ENCODE results near the gene XYLB. TPM values are rescaled to one million over a fixed set of nuclear protein-coding genes. Genes with fewer than 3 reads are reported as not detected.

The XYLB gene
- total RNA-seq, 8 experiments from 2014 or later, result 2.5 to 14.2 (median 5.1) TPM

DNA sequence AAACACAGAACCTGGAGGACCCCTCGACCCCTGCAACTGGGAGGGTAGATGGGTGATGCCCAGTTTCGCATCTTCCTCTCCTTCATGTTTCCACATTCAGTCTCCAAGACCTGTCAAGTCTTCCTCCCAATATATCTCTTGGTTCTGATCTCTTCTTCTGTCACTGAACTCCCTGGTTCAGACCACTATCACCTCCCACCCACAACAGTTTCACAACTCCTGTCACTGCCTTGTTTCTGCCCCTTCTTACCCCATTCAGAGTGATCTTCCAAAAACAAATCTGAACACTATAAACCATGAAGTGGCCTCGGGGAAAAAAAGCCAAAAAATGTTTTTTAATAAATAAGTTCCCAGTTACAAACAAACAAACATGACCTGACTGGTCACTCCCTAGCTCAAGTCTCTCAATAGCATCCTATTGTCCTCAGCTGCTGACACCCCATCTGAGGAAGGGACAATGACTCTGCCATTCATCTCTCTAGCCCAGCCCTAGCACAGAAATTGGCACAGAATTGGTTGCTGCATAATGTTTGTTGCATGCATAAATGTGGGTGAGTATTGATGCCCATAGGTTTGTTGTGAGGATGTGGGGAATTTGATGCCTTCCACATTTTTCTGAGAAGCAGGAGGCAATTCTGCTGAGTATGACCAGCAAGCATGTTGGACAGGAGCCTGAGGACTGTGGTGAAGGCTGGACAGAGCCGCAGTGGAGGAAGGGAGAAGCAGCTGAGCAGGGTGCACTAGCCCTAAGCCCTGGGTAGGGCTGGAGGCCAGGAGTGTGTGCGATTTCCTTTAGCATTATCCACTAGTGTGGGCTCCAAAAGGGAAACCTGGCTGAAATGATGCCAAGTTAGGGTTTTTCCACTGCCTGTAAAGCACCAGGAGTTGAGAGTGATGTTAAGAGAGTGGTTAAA lies 12.2 kb upstream of the XYLB start:
- no peaks in the 10 kb centered on the region for H3K4me1 ChIP-seq (replicated peaks in 1 of 2)
- in situ Hi-C loops (cut with MboI; ENCODE audit: low pct_unique_long_range_greater_than_20kb in 2 of 9, low sequenced_read_pairs in 9 of 9, unreplicated experiment in 9 of 9), result no loop called here
- no peak overlapping the region for H3K27ac ChIP-seq
- H3K4me3 ChIP-seq, result no peak overlapping the region
- WGBS, 10 experiments, result 0 to 89% (median 59%) methylated on average over 1 to 5 of the region's 5 CpGs; no CpG with 5 or more reads in 1 of the 10 experiments
- peak in 2 of 8 experiments; percentile 73 to 80 for ATAC-seq (replicated peaks in 6 of 8)

DNA sequence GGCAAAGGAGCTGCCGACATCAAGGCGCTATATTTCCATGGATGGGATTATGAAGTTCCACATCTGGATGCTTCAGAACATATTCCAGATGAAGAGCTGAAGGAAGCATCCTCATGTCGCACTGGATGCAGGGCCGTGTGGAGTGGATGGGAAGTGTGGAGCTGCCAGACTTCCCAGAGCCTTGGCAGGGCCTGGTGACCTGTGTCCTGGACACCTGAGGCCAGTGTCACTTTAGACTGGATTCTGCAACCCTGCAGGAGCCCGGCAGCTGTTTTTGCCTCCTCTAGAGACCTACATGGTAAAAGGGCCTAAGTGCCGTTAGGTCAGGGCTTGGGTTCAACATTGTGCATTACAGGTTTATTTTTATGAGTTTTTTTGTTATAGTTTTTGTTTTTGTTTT lies 11.3 kb upstream of the XYLB start:
- Histone ChIP-seq H3K4me1 (replicated peaks in 1 of 2) (no peaks in the 10 kb centered on the region), H3K27ac (no peak overlapping the region), H3K4me3 (no peak overlapping the region)
- WGBS, 10 experiments, result 39 to 97% (median 92%) methylated on average over 2 to 6 of the region's 6 CpGs; no CpG with 5 or more reads in 1 of the 10 experiments
- in situ Hi-C loops (cut with MboI; ENCODE audit: low pct_unique_long_range_greater_than_20kb in 2 of 9, low sequenced_read_pairs in 9 of 9, unreplicated experiment in 9 of 9), result no loop called here
- ATAC-seq (replicated peaks in 6 of 8), result no peak

DNA sequence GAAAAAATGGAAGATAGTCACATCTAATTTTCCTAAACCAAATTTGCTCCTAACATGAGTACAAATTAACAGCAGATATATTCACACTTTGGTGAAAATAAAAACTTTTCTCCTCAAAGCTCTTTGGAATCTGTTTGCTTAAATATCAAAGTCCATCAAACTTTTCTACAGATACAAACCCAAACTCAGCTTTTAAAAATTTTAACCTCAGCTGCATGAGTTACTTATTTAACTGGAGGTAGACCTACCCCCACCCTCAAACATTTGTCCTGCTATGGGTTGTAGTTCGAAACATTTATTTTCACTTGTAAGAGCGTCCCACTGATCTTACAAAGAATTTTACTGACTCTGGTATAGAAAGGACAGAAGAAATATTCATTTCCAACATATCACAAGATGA lies 8.9 kb upstream of the XYLB start:
- in situ Hi-C loops (cut with MboI; ENCODE audit: low pct_unique_long_range_greater_than_20kb in 2 of 9, low sequenced_read_pairs in 9 of 9, unreplicated experiment in 9 of 9), result no loop called here
- ATAC-seq (replicated peaks in 6 of 8), result no peak
- Histone ChIP-seq H3K4me3 (no peak overlapping the region), H3K27ac (no peak overlapping the region), H3K4me1 (replicated peaks in 1 of 2) (no peaks in the 10 kb centered on the region)
- WGBS, 10 experiments, result 81 to 100% (median 89%) methylated on average over 1 to 2 of the region's 2 CpGs; no CpG with 5 or more reads in 1 of the 10 experiments

DNA sequence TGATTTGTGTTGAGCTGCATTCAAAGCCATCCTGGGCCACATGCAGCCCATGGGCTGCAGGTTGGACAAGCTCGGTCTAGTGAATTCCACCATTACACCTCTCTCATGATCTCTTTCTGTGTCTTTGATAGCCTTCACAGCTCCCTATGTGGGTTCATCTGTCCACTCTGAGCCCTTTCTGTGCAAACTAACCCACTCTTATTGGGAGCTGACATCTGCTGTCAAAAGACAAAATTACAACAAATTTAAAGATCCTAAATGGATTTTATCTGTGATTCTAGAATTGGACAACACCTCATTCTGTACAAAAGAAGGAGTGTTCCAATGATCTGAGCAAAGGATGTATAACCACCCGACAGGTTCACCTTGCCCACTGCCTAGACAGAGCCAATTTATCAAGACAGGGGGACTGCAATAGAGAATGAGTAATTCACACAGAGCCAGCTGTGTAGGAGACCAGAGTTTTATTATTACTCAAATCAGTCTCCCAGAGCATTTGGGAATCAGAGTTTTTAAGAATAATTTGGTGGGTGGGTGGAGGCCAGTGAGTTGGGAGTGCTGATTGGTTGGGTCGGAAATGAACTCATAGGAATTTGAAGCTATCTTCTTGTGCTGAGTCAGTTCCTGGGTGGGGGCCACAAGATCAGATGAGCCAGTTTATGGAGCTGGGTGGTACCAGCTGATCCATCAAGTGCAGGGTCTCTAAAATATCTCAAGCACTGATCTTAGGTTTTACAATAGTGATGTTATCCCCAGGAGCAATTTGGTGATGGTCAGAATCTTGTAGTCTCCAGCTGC lies 2.6 kb upstream of the XYLB start:
- WGBS, 10 experiments, result 20 to 100% (median 93%) methylated on average over 1 to 3 of the region's 3 CpGs; no CpG with 5 or more reads in 4 of the 10 experiments
- no peak overlapping the region for H3K27ac ChIP-seq
- ATAC-seq (replicated peaks in 6 of 8), result no peak
- H3K4me1 ChIP-seq (replicated peaks in 1 of 2), result peaks cover 2 to 8% of the 10 kb centered on the region in 2 donors
- in situ Hi-C loops (cut with MboI; ENCODE audit: low pct_unique_long_range_greater_than_20kb in 2 of 9, low sequenced_read_pairs in 9 of 9, unreplicated experiment in 9 of 9), result loop anchor here in 1 of 9 experiments (10.0 kb wide), 1 partner anchor 141 kb away; no protein-coding TSS in a partner anchor
- no peak overlapping the region for H3K4me3 ChIP-seq

DNA sequence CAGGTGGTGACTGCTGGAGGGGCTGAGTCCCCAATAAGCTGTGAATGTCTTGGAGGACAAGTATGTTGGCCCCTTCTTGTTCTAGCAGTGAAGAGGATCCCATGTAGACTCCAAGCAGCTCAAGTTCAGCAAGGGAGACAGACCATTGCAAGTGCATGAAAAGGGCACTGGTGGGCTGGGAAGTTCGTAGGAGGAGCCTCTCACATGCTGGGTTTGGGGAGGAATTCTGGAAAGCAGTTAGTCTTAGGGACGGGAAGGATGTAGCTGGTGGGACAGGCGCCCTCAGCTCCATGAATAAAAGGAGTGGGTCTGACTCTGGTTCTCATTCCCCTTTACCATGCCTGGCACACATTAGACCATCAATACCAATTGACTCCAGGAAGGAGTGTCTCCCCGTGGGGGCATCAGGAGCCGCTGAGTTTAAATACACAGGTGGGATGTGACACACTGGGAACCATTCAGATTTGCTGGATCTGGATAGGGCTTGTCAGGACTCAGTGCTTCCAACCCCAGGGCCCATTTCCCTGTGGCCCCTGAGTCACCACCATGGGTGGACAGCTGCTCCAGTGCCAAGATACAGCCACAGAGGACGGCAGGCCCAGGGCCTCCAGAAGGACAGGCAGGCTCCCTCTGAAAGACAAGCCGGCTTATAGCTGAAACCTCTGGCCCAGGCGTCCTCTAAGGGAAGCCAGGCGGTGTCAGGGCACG lies 552 bp upstream of the XYLB start:
- Histone ChIP-seq H3K4me1 (replicated peaks in 1 of 2) (peaks cover 2 to 8% of the 10 kb centered on the region in 2 donors), H3K27ac (no peak overlapping the region), H3K4me3 (peak overlapping the region in 4 of 5 donors; percentile 50 to 85 (median 63))
- in situ Hi-C loops (cut with MboI; ENCODE audit: low pct_unique_long_range_greater_than_20kb in 2 of 9, low sequenced_read_pairs in 9 of 9, unreplicated experiment in 9 of 9), result loop anchor here in 1 of 9 experiments (10.0 kb wide), 1 partner anchor 139 kb away; no protein-coding TSS in a partner anchor
- WGBS, 10 experiments, result 0 to 93% (median 53%) methylated on average over 1 to 5 of the region's 10 CpGs; no CpG with 5 or more reads in 4 of the 10 experiments
- peak in 5 of 8 experiments; percentile 26 to 52 (median 37) for ATAC-seq (replicated peaks in 6 of 8)

DNA sequence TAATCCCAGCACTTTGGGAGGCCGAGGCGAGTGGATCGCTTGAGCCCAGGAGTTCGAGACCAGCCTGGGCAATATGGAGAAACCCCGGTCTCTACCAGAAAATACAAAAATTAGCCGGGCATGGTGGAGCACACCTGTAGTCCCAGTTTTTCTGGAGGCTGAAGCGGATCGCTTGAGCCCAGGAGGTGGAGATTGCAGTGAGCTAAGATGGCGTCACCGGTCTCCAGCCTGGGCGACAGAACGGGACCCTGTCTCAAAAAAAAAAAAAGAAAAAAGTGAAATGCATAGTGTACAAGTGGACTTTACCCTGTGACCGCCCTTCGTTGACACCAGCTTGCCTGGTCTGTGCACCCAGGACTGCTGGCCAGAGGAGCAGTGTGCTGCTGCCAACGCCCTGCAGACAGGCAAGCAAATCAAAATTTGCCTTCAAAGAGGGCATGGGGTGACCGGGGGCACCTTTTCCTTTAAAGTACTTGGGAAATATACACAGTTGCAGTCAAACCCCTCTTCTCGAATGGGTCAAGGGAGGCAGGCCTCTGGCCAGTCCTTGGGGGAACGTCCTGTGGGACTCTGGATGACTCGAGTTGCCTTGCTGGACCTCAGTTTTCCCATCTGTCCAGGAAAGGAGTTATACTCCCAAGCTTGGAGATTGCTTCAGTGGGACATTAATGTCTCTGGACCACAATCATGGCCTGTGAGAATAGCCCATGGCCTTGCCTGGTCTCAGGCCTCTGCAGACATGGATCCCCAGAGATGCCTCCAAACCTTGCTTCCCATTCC lies 1.0 kb downstream of the XYLB start:
- WGBS, 10 experiments, result 29 to 100% (median 74%) methylated on average over 1 to 15 of the region's 19 CpGs; no CpG with 5 or more reads in 1 of the 10 experiments
- Histone ChIP-seq H3K4me1 (replicated peaks in 1 of 2) (peaks cover 2 to 8% of the 10 kb centered on the region in 2 donors), H3K27ac (no peak overlapping the region), H3K4me3 (peak overlapping the region; percentile 50 to 85 (median 57))
- no peak for ATAC-seq (replicated peaks in 6 of 8)
- in situ Hi-C loops (cut with MboI; ENCODE audit: low pct_unique_long_range_greater_than_20kb in 2 of 9, low sequenced_read_pairs in 9 of 9, unreplicated experiment in 9 of 9), result loop anchor here in 1 of 9 experiments (10.0 kb wide), 1 partner anchor 137 kb away; no protein-coding TSS in a partner anchor

DNA sequence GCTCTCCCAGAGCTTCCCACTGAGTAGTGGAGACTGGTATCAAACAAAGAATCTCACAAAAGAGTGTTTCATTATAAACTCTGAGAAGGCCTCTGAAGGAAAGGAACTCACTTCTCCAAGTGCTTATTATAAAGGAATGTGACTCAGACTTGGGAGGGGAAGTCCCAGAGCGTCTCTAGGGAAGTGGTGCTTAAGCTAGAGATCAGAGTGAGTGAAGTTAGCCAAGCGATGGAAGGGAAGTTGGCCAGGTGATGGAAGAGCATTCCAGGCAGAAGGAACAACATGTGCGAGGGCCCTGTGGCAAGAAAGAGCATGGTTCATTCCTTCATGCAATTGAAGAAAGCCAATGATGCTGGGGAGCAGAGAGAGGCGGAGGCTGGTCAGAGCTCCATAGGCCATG lies 2.3 kb downstream of the XYLB start:
- peaks cover 2 to 8% of the 10 kb centered on the region in 2 donors for H3K4me1 ChIP-seq (replicated peaks in 1 of 2)
- H3K27ac ChIP-seq, result no peak overlapping the region
- in situ Hi-C loops (cut with MboI; ENCODE audit: low pct_unique_long_range_greater_than_20kb in 2 of 9, low sequenced_read_pairs in 9 of 9, unreplicated experiment in 9 of 9), result loop anchor here in 1 of 9 experiments (10.0 kb wide), 1 partner anchor 136 kb away; no protein-coding TSS in a partner anchor
- ATAC-seq (replicated peaks in 6 of 8), result no peak
- no peak overlapping the region for H3K4me3 ChIP-seq
- WGBS, 10 experiments, result 33 to 100% (median 83%) methylated on average over 1 to 4 of the region's 4 CpGs; no CpG with 5 or more reads in 2 of the 10 experiments

DNA sequence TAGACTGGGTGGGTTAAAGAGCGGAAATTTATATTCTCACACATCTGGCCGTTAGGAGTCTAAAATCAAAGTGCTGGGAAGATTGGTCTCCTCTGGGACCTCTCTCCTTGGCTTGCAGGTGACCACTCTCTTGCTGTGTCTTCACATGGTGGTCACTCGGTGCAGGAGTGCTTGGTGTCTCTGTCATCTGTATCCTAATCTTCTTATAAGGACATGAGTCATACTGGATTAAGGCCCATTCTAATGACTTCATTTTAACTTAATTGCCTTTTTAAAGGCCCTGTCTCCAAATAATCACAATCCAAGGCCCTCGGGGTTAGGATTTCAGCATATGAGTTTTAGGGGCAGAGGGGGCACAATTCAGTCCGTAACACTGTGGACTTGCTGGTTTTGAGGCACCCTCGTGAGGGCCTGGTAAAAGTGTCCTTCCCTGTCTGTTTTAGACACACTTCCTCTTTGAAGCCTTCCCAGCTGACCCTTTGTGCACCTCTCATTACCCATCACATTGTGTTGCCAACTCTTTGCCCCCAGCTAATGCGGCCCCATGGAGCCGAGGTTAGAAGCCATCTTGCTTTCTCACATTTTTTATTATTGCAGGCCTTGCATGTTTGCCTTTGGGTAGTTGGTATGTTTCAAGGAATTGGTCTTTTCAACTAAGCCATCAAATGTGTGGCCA lies 3.2 kb downstream of the XYLB start:
- ATAC-seq (replicated peaks in 6 of 8), result no peak
- H3K4me1 ChIP-seq (replicated peaks in 1 of 2), result peaks cover 2 to 8% of the 10 kb centered on the region in 2 donors
- WGBS, 10 experiments, result 65 to 100% (median 85%) methylated on average over 1 to 7 of the region's 8 CpGs
- in situ Hi-C loops (cut with MboI; ENCODE audit: low pct_unique_long_range_greater_than_20kb in 2 of 9, low sequenced_read_pairs in 9 of 9, unreplicated experiment in 9 of 9), result loop anchor here in 1 of 9 experiments (10.0 kb wide), 1 partner anchor 135 kb away; no protein-coding TSS in a partner anchor
- no peak overlapping the region for H3K27ac ChIP-seq
- no peak overlapping the region for H3K4me3 ChIP-seq

DNA sequence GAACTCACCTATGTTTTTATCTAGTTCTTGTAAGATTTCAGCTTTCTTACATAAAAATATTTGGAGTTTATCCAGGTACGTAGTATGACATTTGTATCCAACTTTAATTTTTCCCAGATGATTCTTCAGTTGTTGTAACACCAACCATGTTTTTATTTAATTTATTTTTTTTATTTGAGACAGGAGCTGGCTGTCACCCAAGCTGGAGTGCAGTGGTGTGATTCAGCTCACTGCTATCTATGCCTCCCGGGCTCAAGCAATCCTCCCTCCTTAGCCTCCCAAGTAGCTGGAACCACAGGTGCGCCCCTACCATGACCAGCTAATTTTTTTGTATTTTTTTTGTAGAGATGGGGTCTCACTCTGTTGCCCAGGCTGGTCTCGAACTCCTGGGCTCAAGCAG lies 6.6 kb downstream of the XYLB start:
- H3K4me1 ChIP-seq (replicated peaks in 1 of 2), result no peaks in the 10 kb centered on the region
- ATAC-seq (replicated peaks in 6 of 8), result no peak
- no peak overlapping the region for H3K4me3 ChIP-seq
- H3K27ac ChIP-seq, result no peak overlapping the region
- in situ Hi-C loops (cut with MboI; ENCODE audit: low pct_unique_long_range_greater_than_20kb in 2 of 9, low sequenced_read_pairs in 9 of 9, unreplicated experiment in 9 of 9), result no loop called here
- 40 to 100% (median 94%) methylated on average over 1 to 4 of the region's 4 CpGs; no CpG with 5 or more reads in 1 of the 10 experiments for WGBS, 10 experiments

DNA sequence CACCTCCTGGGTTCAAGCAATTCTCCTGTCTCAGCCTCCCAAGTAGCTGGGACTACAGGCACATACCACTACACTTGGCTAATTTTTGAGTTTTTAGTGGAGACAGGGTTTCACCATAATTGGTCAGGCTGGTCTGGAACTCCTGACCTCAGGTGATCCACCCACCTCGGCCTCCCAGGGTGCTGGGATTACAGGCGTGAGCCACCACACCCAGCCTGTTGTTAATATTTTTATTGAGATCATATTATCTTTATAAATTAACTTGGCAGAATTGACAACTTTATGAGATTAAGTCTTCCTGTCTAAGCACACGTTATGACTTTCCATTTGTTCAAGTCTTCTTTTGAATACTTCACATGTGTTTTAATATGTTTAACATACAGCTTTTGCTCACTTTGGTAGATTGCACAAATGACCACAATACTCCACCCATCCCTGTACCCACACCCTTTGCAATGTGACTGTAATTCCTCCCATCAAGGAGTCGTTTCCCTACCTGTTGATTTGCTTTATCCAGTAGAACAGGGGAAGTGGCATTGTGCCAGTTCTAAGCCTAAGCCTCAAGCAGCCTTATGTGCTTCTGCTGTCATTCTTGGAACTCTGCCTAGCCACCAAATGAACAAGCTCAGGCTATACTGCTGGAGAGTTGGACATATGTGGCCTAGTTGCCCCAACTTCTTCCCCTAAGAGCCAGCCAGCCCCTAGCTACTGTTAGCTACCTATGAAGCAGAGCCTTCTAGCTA lies 8.2 kb downstream of the XYLB start:
- ATAC-seq (replicated peaks in 6 of 8), result peak in 2 of 8 experiments; percentile 62 to 87
- in situ Hi-C loops (cut with MboI; ENCODE audit: low pct_unique_long_range_greater_than_20kb in 2 of 9, low sequenced_read_pairs in 9 of 9, unreplicated experiment in 9 of 9), result no loop called here
- H3K4me1 ChIP-seq (replicated peaks in 1 of 2), result no peaks in the 10 kb centered on the region
- H3K27ac ChIP-seq, result no peak overlapping the region
- H3K4me3 ChIP-seq, result no peak overlapping the region
- WGBS, 10 experiments, result 7 to 95% (median 41%) methylated on average over 2 to 4 of the region's 4 CpGs; no CpG with 5 or more reads in 2 of the 10 experiments

DNA sequence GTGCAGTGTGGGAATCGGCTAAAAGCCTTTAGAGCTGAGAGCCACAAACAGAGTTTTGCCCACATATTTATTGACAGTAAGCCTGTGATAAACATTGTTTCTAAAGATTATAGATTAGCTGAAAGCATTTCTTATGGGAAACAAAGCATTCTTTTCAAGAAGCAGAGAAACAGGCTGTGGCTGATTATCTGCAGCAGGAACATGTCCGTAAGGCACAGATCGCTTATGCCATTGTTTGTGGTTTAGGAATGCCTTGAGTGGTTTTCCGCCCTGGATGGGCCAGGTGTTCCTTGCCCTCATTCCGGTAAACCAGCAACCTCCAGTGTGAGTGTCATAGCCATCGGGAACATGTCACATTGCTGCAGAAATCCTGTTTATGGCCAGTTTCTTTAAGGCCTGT lies 12.5 kb downstream of the XYLB start:
- no peak for ATAC-seq (replicated peaks in 6 of 8)
- Histone ChIP-seq H3K27ac (no peak overlapping the region), H3K4me3 (no peak overlapping the region), H3K4me1 (replicated peaks in 1 of 2) (no peaks in the 10 kb centered on the region)
- in situ Hi-C loops (cut with MboI; ENCODE audit: low pct_unique_long_range_greater_than_20kb in 2 of 9, low sequenced_read_pairs in 9 of 9, unreplicated experiment in 9 of 9), result no loop called here
- WGBS, 10 experiments, result 71 to 100% (median 97%) methylated on average over 1 to 6 of the region's 6 CpGs; no CpG with 5 or more reads in 2 of the 10 experiments
